SJSA1 (cell line): ENCODE measurements around the gene PANK2. TPM values are rescaled to one million over a fixed set of nuclear protein-coding genes. Genes with fewer than 3 reads are reported as not detected.

Experiments used
- total RNA-seq: library from RNA; depleted of rRNA; stranded (reverse); fragments of >200 nt; shearing (Covaris generic); gene quantifications from 2 replicates; pipeline ENCODE4 v1.2.3, GENCODE V29; 2014; rRNA removed

Gene PANK2
- total RNA-seq, 1 experiment from 2014 or later = 70.6 TPM

Other genes with a start within 250 kb of the PANK2 start
- gene GFRA4, start 226.0 kb upstream of the PANK2 start, total RNA-seq = not detected in 2 replicates
- not detected in 2 replicates for gene ADAM33, start 207.4 kb upstream of the PANK2 start, total RNA-seq
- not detected in 2 replicates for gene SIGLEC1, start 176.8 kb upstream of the PANK2 start, total RNA-seq
- gene HSPA12B, start 156.7 kb upstream of the PANK2 start, total RNA-seq = not detected in 2 replicates
- 31.9 and 40.0 TPM in 2 replicates for gene ADISSP, start 121.6 kb upstream of the PANK2 start, total RNA-seq
- not detected in 2 replicates for gene SPEF1, start 107.9 kb upstream of the PANK2 start, total RNA-seq
- 144 and 158 TPM in 2 replicates for gene CENPB, start 102.6 kb upstream of the PANK2 start, total RNA-seq
- 74.6 and 76.0 TPM in 2 replicates for gene CDC25B, start 93.1 kb upstream of the PANK2 start, total RNA-seq
- gene AP5S1, start 68.8 kb upstream of the PANK2 start, total RNA-seq = 17.2 and 17.7 TPM in 2 replicates
- 14.4 and 21.5 TPM in 2 replicates for gene MAVS, start 42.6 kb upstream of the PANK2 start, total RNA-seq
- 8.8 and 9.6 TPM in 2 replicates for gene RNF24, start 126.2 kb downstream of the PANK2 start, total RNA-seq